CD4-positive, alpha-beta T cell (primary cell): ENCODE data around the gene PCDHA5. TPM values are rescaled to one million over a fixed set of nuclear protein-coding genes. Genes with fewer than 3 reads are reported as not detected.

ENCODE experiments used
- ATAC-seq: fragments of 200-7000 bp; cut with Tn5 transposase; one replicate; pipeline ENCODE4 v1.10.0; 2022; ENCODE audit warnings: mild to moderate bottlenecking; ENCODE audit not compliant: poor library complexity
- CTCF ChIA-PET: fragments of 350-600 bp; sonication (Branson Sonifier 250); formaldehyde crosslinking; loops from one replicate; lab custom pipeline; 2021; ENCODE audit warnings: antibody characterized with exemption, inconsistent platforms; lab: Charles Lee
- POLR2A ChIA-PET: fragments of 350-600 bp; sonication (Branson Sonifier 250); formaldehyde crosslinking; loops from one replicate; lab custom pipeline; 2021; ENCODE audit warnings: antibody characterized with exemption, inconsistent platforms; lab: Charles Lee
- DNase-seq, 14 experiments: peaks; one replicate each; pipeline ENCODE4 v3.0.0-alpha.2; 2013 to 2020; ENCODE audit warnings: mixed read lengths in 2 of 14
- H3K27ac ChIP-seq, 2 donors: one replicate each; pipeline versions ENCODE4 v1.5.1 to v1.7.0; 2013; ENCODE audit warnings: low read length in 2 of 2, low read depth in 1 of 2, mild to moderate bottlenecking in 1 of 2
- H3K27me3 ChIP-seq, 2 experiments: 1 replicate in 1 of 2; 2 replicates in 1 of 2; pipeline versions ENCODE4 v1.6.1 to v1.7.0; 2013; ENCODE audit warnings: low read length in 2 of 2, control low read depth in 1 of 2, mild to moderate bottlenecking in 1 of 2, moderate library complexity in 1 of 2; ENCODE audit not compliant: insufficient read depth in 2 of 2, control insufficient read depth in 1 of 2
- H3K36me3 ChIP-seq: one replicate; pipeline ENCODE4 v1.6.1; 2013; ENCODE audit warnings: low read length, control low read depth; ENCODE audit not compliant: insufficient read depth
- H3K4me1 ChIP-seq: one replicate; pipeline ENCODE4 v1.6.1; 2013; ENCODE audit warnings: low read length, control low read depth; ENCODE audit not compliant: insufficient read depth
- H3K4me3 ChIP-seq: one replicate; pipeline ENCODE4 v1.5.1; 2013; ENCODE audit warnings: mild to moderate bottlenecking, low read length, moderate library complexity
- H3K9me3 ChIP-seq, 2 experiments: 1 replicate in 1 of 2; 2 replicates in 1 of 2; pipeline versions ENCODE4 v1.6.1 to v1.7.0; 2013; ENCODE audit warnings: low read length in 2 of 2, mild to moderate bottlenecking in 2 of 2, control low read depth in 1 of 2, moderate library complexity in 1 of 2; ENCODE audit not compliant: control insufficient read depth in 1 of 2, insufficient read depth in 1 of 2
- H3K27ac Mint-ChIP-seq: one replicate; pipeline ENCODE4 v1.8.0; 2020; ENCODE audit warnings: mixed read lengths
- H3K27me3 Mint-ChIP-seq: one replicate; pipeline ENCODE4 v1.8.0; 2021; ENCODE audit warnings: mixed read lengths
- H3K36me3 Mint-ChIP-seq: one replicate; pipeline ENCODE4 v1.8.0; 2021; ENCODE audit warnings: low read depth, mixed read lengths
- H3K4me1 Mint-ChIP-seq: one replicate; pipeline ENCODE4 v1.8.0; 2021; ENCODE audit warnings: low read depth, mixed read lengths
- H3K4me3 Mint-ChIP-seq: one replicate; pipeline ENCODE4 v1.8.0; 2020; ENCODE audit warnings: mild to moderate bottlenecking, mixed read lengths
- H3K9me3 Mint-ChIP-seq: one replicate; pipeline ENCODE4 v1.8.0; 2020; ENCODE audit warnings: mixed read lengths
- intact Hi-C, 2 experiments: fragments of 100-400 bp; cut with DNase I in 1 of 2; cut with micrococcal nuclease in 1 of 2; formaldehyde crosslinking; loops; one replicate each; pipeline versions ENCODE4 v1.15.1 to v1.9.0; 2023 to 2025; cut with DNase I, micrococcal nuclease
- total RNA-seq, 174 experiments: library from RNA in 2 of 174; stranded (reverse) in 2 of 174; gene quantifications; one replicate each; pipeline ENCODE4 v1.2.3 and lab custom pipeline; 2021 to 2026
- TF ChIP-seq, protein P1 (sequence below): fragments of 200-600 bp; IDR thresholded peaks from one replicate; pipeline ENCODE4 v1.8.0; 2022; ENCODE audit warnings: antibody characterized with exemption, mild to moderate bottlenecking

Gene PCDHA5
- total RNA-seq, 2 experiments from 2014 or later = not detected

DNA sequence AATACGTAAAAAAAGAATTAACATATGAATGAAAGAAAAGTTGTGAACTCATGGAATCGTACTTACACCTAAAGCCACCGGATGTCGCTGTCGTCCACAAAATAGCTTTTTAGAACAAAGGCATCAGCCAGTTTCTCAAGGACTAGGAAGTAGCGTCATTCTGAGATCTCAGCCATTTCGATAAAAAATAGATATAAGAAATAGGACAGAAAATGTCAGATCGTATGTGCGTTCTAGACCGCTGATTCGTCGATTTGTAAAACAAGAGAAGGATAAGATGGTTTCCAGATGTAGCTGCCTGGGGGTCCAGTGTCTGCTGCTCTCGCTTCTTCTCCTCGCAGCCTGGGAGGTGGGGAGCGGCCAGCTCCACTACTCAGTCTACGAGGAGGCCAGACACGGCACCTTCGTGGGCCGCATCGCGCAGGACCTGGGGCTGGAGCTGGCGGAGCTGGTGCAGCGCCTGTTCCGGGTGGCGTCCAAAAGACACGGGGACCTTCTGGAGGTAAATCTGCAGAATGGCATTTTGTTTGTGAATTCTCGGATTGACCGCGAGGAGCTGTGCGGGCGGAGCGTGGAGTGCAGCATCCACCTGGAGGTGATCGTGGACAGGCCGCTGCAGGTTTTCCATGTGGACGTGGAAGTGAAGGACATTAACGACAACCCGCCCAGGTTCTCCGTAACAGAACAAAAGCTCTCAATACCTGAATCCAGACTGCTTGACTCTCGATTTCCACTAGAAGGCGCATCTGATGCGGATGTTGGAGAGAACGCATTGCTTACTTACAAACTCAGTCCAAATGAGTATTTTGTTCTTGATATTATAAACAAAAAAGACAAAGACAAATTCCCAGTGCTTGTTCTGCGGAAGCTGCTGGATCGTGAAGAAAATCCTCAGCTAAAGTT lies 34.6 kb downstream of the PCDHA5 start, which contains the start of gene PCDHA10:
PCDHA10 (plus strand) TSS at position 126 of the 903 bp plus-strand sequence; CDS start at position 278, 152 bp downstream.
- H3K4me3 ChIP-seq = no peak within 1 kb of the TSS
- no peaks in the 10 kb centered on the region for H3K4me1 Mint-ChIP-seq
- H3K27ac ChIP-seq = no peak within 1 kb of the TSS
- H3K27me3 Mint-ChIP-seq = peaks cover 47% of the 10 kb centered on the region
- TF ChIP-seq, protein P1, sequence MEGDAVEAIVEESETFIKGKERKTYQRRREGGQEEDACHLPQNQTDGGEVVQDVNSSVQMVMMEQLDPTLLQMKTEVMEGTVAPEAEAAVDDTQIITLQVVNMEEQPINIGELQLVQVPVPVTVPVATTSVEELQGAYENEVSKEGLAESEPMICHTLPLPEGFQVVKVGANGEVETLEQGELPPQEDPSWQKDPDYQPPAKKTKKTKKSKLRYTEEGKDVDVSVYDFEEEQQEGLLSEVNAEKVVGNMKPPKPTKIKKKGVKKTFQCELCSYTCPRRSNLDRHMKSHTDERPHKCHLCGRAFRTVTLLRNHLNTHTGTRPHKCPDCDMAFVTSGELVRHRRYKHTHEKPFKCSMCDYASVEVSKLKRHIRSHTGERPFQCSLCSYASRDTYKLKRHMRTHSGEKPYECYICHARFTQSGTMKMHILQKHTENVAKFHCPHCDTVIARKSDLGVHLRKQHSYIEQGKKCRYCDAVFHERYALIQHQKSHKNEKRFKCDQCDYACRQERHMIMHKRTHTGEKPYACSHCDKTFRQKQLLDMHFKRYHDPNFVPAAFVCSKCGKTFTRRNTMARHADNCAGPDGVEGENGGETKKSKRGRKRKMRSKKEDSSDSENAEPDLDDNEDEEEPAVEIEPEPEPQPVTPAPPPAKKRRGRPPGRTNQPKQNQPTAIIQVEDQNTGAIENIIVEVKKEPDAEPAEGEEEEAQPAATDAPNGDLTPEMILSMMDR = no peak
- H3K27ac Mint-ChIP-seq = no peak within 1 kb of the TSS
- H3K4me1 ChIP-seq = no peaks in the 10 kb centered on the region
- peaks cover 9 to 10% of the 10 kb centered on the region in 2 experiments for H3K27me3 ChIP-seq
- ATAC-seq (no peak), DNase-seq (no peak)
- peaks cover 6% of the 10 kb centered on the region for H3K36me3 Mint-ChIP-seq
- ChIA-PET POLR2A (no interaction called here), CTCF (no interaction called here)
- intact Hi-C loops = no loop called here
- H3K9me3 Mint-ChIP-seq = peaks cover 12% of the 10 kb centered on the region
- peaks cover 16 to 32% of the 10 kb centered on the region in 2 experiments for H3K9me3 ChIP-seq
- no peak within 1 kb of the TSS for H3K4me3 Mint-ChIP-seq
- no peaks in the 10 kb centered on the region for H3K36me3 ChIP-seq

DNA sequence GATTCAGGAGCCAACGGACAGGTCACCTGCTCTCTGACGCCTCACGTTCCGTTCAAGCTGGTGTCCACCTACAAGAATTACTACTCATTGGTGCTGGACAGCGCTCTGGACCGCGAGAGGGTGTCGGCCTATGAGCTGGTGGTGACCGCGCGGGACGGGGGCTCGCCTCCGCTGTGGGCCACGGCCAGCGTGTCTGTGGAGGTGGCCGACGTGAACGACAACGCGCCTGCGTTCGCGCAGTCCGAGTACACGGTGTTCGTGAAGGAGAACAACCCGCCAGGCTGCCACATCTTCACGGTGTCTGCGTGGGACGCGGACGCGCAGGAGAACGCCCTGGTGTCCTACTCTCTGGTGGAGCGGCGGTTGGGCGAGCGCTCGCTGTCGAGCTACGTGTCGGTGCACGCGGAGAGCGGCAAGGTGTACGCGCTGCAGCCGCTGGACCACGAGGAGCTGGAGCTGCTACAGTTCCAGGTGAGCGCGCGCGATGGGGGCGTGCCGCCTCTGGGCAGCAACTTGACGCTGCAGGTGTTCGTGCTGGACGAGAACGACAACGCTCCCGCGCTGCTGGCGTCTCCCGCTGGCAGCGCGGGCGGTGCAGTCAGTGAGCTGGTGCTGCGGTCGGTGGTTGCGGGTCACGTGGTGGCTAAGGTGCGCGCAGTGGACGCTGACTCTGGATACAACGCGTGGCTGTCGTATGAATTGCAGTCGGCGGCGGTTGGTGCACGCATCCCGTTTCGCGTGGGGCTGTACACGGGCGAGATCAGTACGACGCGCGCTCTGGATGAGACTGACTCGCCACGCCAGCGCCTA lies 36.0 kb downstream of the PCDHA5 start:
- Mint-ChIP-seq H3K27ac (no peak overlapping the region), H3K36me3 (peaks cover 6% of the 10 kb centered on the region), H3K27me3 (peaks cover 57% of the 10 kb centered on the region), H3K4me1 (no peaks in the 10 kb centered on the region), H3K4me3 (no peak overlapping the region), H3K9me3 (peaks cover 15% of the 10 kb centered on the region)
- intact Hi-C loops = no loop called here
- no peak overlapping the region for H3K4me3 ChIP-seq
- no peak for DNase-seq
- ChIA-PET POLR2A (no interaction called here), CTCF (no interaction called here)
- H3K9me3 ChIP-seq = peaks cover 29 to 40% of the 10 kb centered on the region in 2 experiments
- ATAC-seq = no peak
- H3K27me3 ChIP-seq = peaks cover 9 to 11% of the 10 kb centered on the region in 2 experiments
- H3K36me3 ChIP-seq = no peaks in the 10 kb centered on the region
- TF ChIP-seq, protein P1 = no peak
- no peaks in the 10 kb centered on the region for H3K4me1 ChIP-seq
- H3K27ac ChIP-seq = no peak overlapping the region

DNA sequence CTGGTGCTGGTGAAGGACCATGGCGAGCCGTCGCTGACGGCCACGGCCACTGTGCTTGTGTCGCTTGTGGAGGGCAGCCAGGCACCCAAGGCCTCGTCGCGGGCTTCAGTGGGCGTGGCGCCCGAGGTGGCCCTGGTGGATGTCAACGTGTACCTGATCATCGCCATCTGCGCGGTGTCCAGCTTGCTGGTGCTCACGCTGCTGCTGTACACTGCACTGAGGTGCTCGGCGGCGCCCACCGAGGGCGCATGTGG lies 36.5 kb downstream of the PCDHA5 start:
- H3K4me1 Mint-ChIP-seq = no peaks in the 10 kb centered on the region
- POLR2A ChIA-PET = no interaction called here
- CTCF ChIA-PET = no interaction called here
- H3K27me3 ChIP-seq = peaks cover 9 to 14% of the 10 kb centered on the region in 2 experiments
- intact Hi-C loops = no loop called here
- DNase-seq (no peak), ATAC-seq (no peak)
- peaks cover 6% of the 10 kb centered on the region for H3K36me3 Mint-ChIP-seq
- no peaks in the 10 kb centered on the region for H3K36me3 ChIP-seq
- TF ChIP-seq, protein P1 = no peak
- H3K4me3 Mint-ChIP-seq = no peak overlapping the region
- H3K27ac ChIP-seq = no peak overlapping the region
- no peak overlapping the region for H3K27ac Mint-ChIP-seq
- H3K4me1 ChIP-seq = no peaks in the 10 kb centered on the region
- H3K4me3 ChIP-seq = no peak overlapping the region
- H3K9me3 Mint-ChIP-seq = peaks cover 15% of the 10 kb centered on the region
- peaks cover 54% of the 10 kb centered on the region for H3K27me3 Mint-ChIP-seq
- peaks cover 29 to 42% of the 10 kb centered on the region in 2 experiments for H3K9me3 ChIP-seq
